ENCODE results near the gene RELL2. TPM values are rescaled to one million over a fixed set of nuclear protein-coding genes. Genes with fewer than 3 reads are reported as not detected.
A peak's percentile ranks its signal among the peaks of the same experiment; 100 is the strongest.

Gene RELL2
- polyA plus RNA-seq, 1 experiment, result 3.0 TPM

- TF ChIP-seq CTCF (IDR thresholded peaks at IDR 0.05; ENCODE audit: low read depth, low read length), result no peak
These were observed 26.7 kb downstream of the RELL2 start for GRCh38 chr5:141663506-141663905.

GRCh38 chr5:141664733-141665461, 28.1 kb downstream of the RELL2 start:
- CTCF ChIA-PET, result interaction anchor here (0.5 to 2.9 kb wide), 21 partner anchors 9 to 303 kb away, joined by 3 to 27 read pairs (median 5); partner anchors contain the start of genes FCHSD1 and PCDH1
- POLR2A ChIA-PET, result no interaction called here
- DNase-seq (ENCODE audit: low read depth, low spot score), result no peak
- H3K4me3 ChIP-seq (ENCODE audit: low read depth, low read length), result no peak overlapping the region
- no peaks in the 10 kb centered on the region for H3K9me3 ChIP-seq (ENCODE audit: control insufficient read depth, insufficient read depth, low read length)
- H3K27me3 ChIP-seq (ENCODE audit: control insufficient read depth, insufficient read depth, low read length), result no peaks in the 10 kb centered on the region
- no peak overlapping the region for H3K27ac ChIP-seq (ENCODE audit: low read depth, low read length)
- TF ChIP-seq CTCF (IDR thresholded peaks at IDR 0.05; ENCODE audit: low read depth, low read length), result peak; percentile 93

More at GRCh38 chr5:141663506-141663905, 26.7 kb downstream of the RELL2 start:
- Histone ChIP-seq H3K27ac (ENCODE audit: low read depth, low read length) (no peak overlapping the region), H3K4me3 (ENCODE audit: low read depth, low read length) (no peak overlapping the region), H3K27me3 (ENCODE audit: control insufficient read depth, insufficient read depth, low read length) (no peaks in the 10 kb centered on the region), H3K9me3 (ENCODE audit: control insufficient read depth, insufficient read depth, low read length) (peaks cover 7% of the 10 kb centered on the region; the same call in 1 of the 2 replicates)
- CTCF ChIA-PET, result interaction anchor here (0.6 to 2.9 kb wide), 9 partner anchors 27 to 297 kb away, joined by 3 to 27 read pairs (median 6); partner anchors contain the start of genes HDAC3, PCDH1 and RELL2
- DNase-seq (ENCODE audit: low read depth, low spot score), result no peak
- POLR2A ChIA-PET, result no interaction called here

- ChIA-PET POLR2A (no interaction called here), CTCF (interaction anchor here (2.2 kb wide), 1 partner anchor 72 kb away, joined by 6 read pairs; no protein-coding TSS in a partner anchor)
- Histone ChIP-seq H3K27ac (ENCODE audit: low read depth, low read length) (no peak overlapping the region), H3K4me3 (ENCODE audit: low read depth, low read length) (no peak overlapping the region), H3K9me3 (ENCODE audit: control insufficient read depth, insufficient read depth, low read length) (no peaks in the 10 kb centered on the region), H3K27me3 (ENCODE audit: control insufficient read depth, insufficient read depth, low read length) (no peaks in the 10 kb centered on the region)
- DNase-seq (ENCODE audit: low read depth, low spot score), result no peak
- no peak for TF ChIP-seq CTCF (IDR thresholded peaks at IDR 0.05; ENCODE audit: low read depth, low read length)
These were observed 29.5 kb downstream of the RELL2 start for GRCh38 chr5:141665995-141666940.

GRCh38 chr5:141668601-141669265, 31.9 kb downstream of the RELL2 start:
- no peak for TF ChIP-seq CTCF (IDR thresholded peaks at IDR 0.05; ENCODE audit: low read depth, low read length)
- H3K4me3 ChIP-seq (ENCODE audit: low read depth, low read length), result no peak overlapping the region
- DNase-seq (ENCODE audit: low read depth, low spot score), result no peak
- H3K27ac ChIP-seq (ENCODE audit: low read depth, low read length), result peak overlapping the region; percentile 21
- H3K9me3 ChIP-seq (ENCODE audit: control insufficient read depth, insufficient read depth, low read length), result no peaks in the 10 kb centered on the region
- ChIA-PET POLR2A (no interaction called here), CTCF (interaction anchor here (0.9 to 1.5 kb wide), 4 partner anchors 23 to 210 kb away, joined by 3 to 11 read pairs (median 4); partner anchors contain the start of gene PCDH1)
- H3K27me3 ChIP-seq (ENCODE audit: control insufficient read depth, insufficient read depth, low read length), result no peaks in the 10 kb centered on the region
